Tibial nerve (tissue), 3 donors: Measurements from ENCODE around the gene PHACTR1.

ENCODE experiments used
- CTCF ChIP-seq, 5 experiments: fragments of 200-600 bp in 3 of 5; fragments of 450-650 bp in 2 of 5; sonication (generic) in 3 of 5; IDR thresholded peaks; one replicate each; pipeline ENCODE4 v1.5.1; 2016 to 2019; ENCODE audit warnings: antibody characterized with exemption in 5 of 5, mild to moderate bottlenecking in 3 of 5, moderate library complexity in 2 of 5
- POLR2A ChIP-seq, 2 donors: fragments of 450-650 bp; IDR thresholded peaks; one replicate each; pipeline ENCODE4 v1.6.1; 2017; ENCODE audit warnings: antibody characterized with exemption in 2 of 2, mild to moderate bottlenecking in 2 of 2, moderate library complexity in 2 of 2

GRCh38 chr6:13188306-13188705 is 471.7 kb downstream of the PHACTR1 start:
- TF ChIP-seq POLR2A (IDR thresholded peaks at IDR 0.05): no peak
- no peak for TF ChIP-seq CTCF (IDR thresholded peaks at IDR 0.05)
